GM12878 (cell line): ENCODE results near the gene AP1M2. TPM values are rescaled to one million over a fixed set of nuclear protein-coding genes. Genes with fewer than 3 reads are reported as not detected.

Experiments
- ATAC-seq: fragments of 200-7000 bp; cut with Tn5 transposase; 3 replicates; pipeline ENCODE4 v1.9.1; 2020; ENCODE audit warnings: mild to moderate bottlenecking, moderate library complexity
- BruUV-seq: library from RNA; stranded (reverse); fragments of 400-500 nt; replicated peaks from 2 replicates; lab custom pipeline; 2021; lab: Mats Ljungman, UMichigan
- CTCF ChIA-PET: fragments of 300-600 bp; sonication (Branson Sonifier 250); formaldehyde crosslinking; extraction: SDS; loops from one replicate; lab custom pipeline; 2021; ENCODE audit warnings: inconsistent platforms; lab: Yijun Ruan, JAX
- POLR2A ChIA-PET: fragments of 350-600 bp; formaldehyde crosslinking; extraction: SDS; loops from one replicate; lab custom pipeline; 2021; ENCODE audit warnings: inconsistent platforms; lab: Charles Lee
- RAD21 ChIA-PET: fragments of 300-600 bp; sonication (Branson Sonifier 250); formaldehyde crosslinking; loops from one replicate; lab custom pipeline; 2023; ENCODE audit warnings: antibody characterized with exemption; ENCODE audit not compliant: unreplicated experiment; lab: Charles Lee
- SMC1A ChIA-PET: fragments of 300-600 bp; sonication (Branson Sonifier 250); formaldehyde crosslinking; loops from one replicate; lab custom pipeline; 2023; ENCODE audit not compliant: unreplicated experiment, uncharacterized antibody; lab: Charles Lee
- DNase-seq: peaks from one replicate; pipeline ENCODE4 v3.0.0-alpha.2; 2011; ENCODE audit warnings: low read depth, low spot score
- FAIRE-seq: peaks from 3 replicates; lab custom pipeline; 2011; peaks lifted over from hg19 to GRCh38; lab: Jason Lieb, UNC
- H2AFZ ChIP-seq: 2 replicates; pipeline ENCODE4 v1.6.0; 2011; ENCODE audit warnings: low read depth, low read length, control low read depth; ENCODE audit not compliant: control insufficient read depth
- H3K27ac ChIP-seq: 2 replicates; pipeline ENCODE4 v1.5.1; 2011; ENCODE audit warnings: control low read depth; ENCODE audit not compliant: control insufficient read depth, insufficient read depth
- H3K27me3 ChIP-seq, 2 experiments: replicated peaks in 1 of 2; 2 replicates each; pipeline versions ENCODE4 v1.6.0 to v1.6.1; 2011; ENCODE audit warnings: low read length in 1 of 2; ENCODE audit not compliant: control insufficient read depth in 2 of 2, insufficient read depth in 2 of 2
- H3K36me3 ChIP-seq, 2 experiments: 2 replicates each; pipeline ENCODE4 v1.5.1; 2011; ENCODE audit warnings: low read length in 1 of 2; ENCODE audit not compliant: control insufficient read depth in 2 of 2, insufficient read depth in 2 of 2
- H3K4me1 ChIP-seq: 2 replicates; pipeline ENCODE4 v1.6.1; 2011; ENCODE audit warnings: mild to moderate bottlenecking, low read length, moderate library complexity, mixed read lengths; ENCODE audit not compliant: control insufficient read depth, insufficient read depth
- H3K4me2 ChIP-seq: 2 replicates; pipeline ENCODE4 v1.6.0; 2011; ENCODE audit warnings: control low read depth; ENCODE audit not compliant: control insufficient read depth, insufficient read depth
- H3K4me3 ChIP-seq: fragments of 200-600 bp; sonication (generic); 2 replicates; pipeline ENCODE4 v1.5.1; 2016
- H3K79me2 ChIP-seq: 2 replicates; pipeline ENCODE4 v1.6.0; 2011; ENCODE audit warnings: low read length; ENCODE audit not compliant: control insufficient read depth, insufficient read depth
- H3K9ac ChIP-seq: 2 replicates; pipeline ENCODE4 v1.8.0; 2011; ENCODE audit warnings: low read length, control low read depth, mixed read lengths; ENCODE audit not compliant: control insufficient read depth, insufficient read depth
- H3K9me3 ChIP-seq: replicated peaks from 3 replicates; pipeline ENCODE4 v1.5.1; 2011; ENCODE audit warnings: mild to moderate bottlenecking, low read length; ENCODE audit not compliant: control insufficient read depth, insufficient read depth
- H4K20me1 ChIP-seq: 2 replicates; pipeline ENCODE4 v1.6.0; 2011; ENCODE audit not compliant: control insufficient read depth, insufficient read depth
- BCL11A ChIP-seq: IDR thresholded peaks from 2 replicates; pipeline ENCODE4 v1.6.1; 2011; ENCODE audit warnings: low read depth, low read length
- CREB1 ChIP-seq: IDR thresholded peaks from 2 replicates; pipeline ENCODE4 v1.6.1; 2012; ENCODE audit warnings: low read depth, mild to moderate bottlenecking, inconsistent platforms
- IRF4 ChIP-seq: IDR thresholded peaks from 2 replicates; pipeline ENCODE4 v1.6.1; 2011; ENCODE audit warnings: low read depth, low read length
- MYC ChIP-seq: IDR thresholded peaks from 2 replicates; pipeline ENCODE4 v1.6.1; 2011; ENCODE audit warnings: mild to moderate bottlenecking, low read length, moderate library complexity, inconsistent platforms; ENCODE audit not compliant: insufficient read depth, insufficient replicate concordance, insufficient read length, severe bottlenecking
- RB1 ChIP-seq: fragments of 450-650 bp; formaldehyde crosslinking; IDR thresholded peaks from 2 replicates; pipeline ENCODE4 v1.6.1; 2017; ENCODE audit warnings: mild to moderate bottlenecking, borderline replicate concordance
- RELA ChIP-seq: fragments of 450-650 bp; IDR thresholded peaks from 2 replicates; pipeline ENCODE4 v1.8.0; 2014; ENCODE audit warnings: borderline replicate concordance; ENCODE audit not compliant: partially characterized antibody
- TBL1XR1 ChIP-seq: IDR thresholded peaks from 2 replicates; pipeline ENCODE4 v1.6.1; 2012; ENCODE audit warnings: low read depth, low read length, improper control_type of control experiment
- ZNF274 ChIP-seq: IDR thresholded peaks from one replicate; pipeline ENCODE4 v1.8.0; 2011; ENCODE audit not compliant: insufficient read length, insufficient read depth
- WGBS: methylation state at CpG from one replicate; pipeline ENCODE4 v1.1.6; 2016; ENCODE audit warnings: low lambda C conversion rate; ENCODE audit not compliant: insufficient replicate concordance, insufficient coverage; ENCODE audit errors: missing lambda C conversion rate; 5-methylcytosine and 5-hydroxymethylcytosine counted together
- in situ Hi-C: fragments of 300-500 bp; cut with MboI; formaldehyde crosslinking; loops from 9 replicates; pipeline ENCODE4 v1.14.3; 2018; ENCODE audit warnings: mixed read lengths
- intact Hi-C: fragments of 100-400 bp; cut with micrococcal nuclease; formaldehyde crosslinking; loops from one replicate; pipeline ENCODE4 v1.14.2; 2022; ENCODE audit not compliant: unreplicated experiment
- polyA plus RNA-seq, 11 experiments: library from polyadenylated mRNA; depleted of rRNA in 4 of 11; unstranded in 6 of 11; stranded (reverse) in 5 of 11; fragments of >200 nt; fragmentation: Nextera tagmentation in 4 of 11; fragmentation: Illumina TruSeq in 1 of 11; extraction: Ambion mirVana in 4 of 11; extraction: Trizol in 1 of 11; gene quantifications; 1 replicate in 1 of 11; 2 replicates in 10 of 11; pipeline versions ENCODE4 v1.2.1 to v1.2.3, GENCODE V29; 2011 to 2016; ENCODE audit warnings: inconsistent platforms in 2 of 11, missing spikeins in 2 of 11, low read depth in 1 of 11
- total RNA-seq, 4 experiments: library from RNA; depleted of rRNA in 3 of 4; stranded (reverse); fragments of >200 nt in 3 of 4; fragmentation: Illumina TruSeq in 1 of 4; extraction: Trizol in 1 of 4; gene quantifications; 2 replicates each; pipeline versions ENCODE4 v1.2.1 to v1.2.3, GENCODE V29; 2013 to 2021
- TF ChIP-seq, protein P1 (sequence below): IDR thresholded peaks from 2 replicates; pipeline ENCODE4 v1.6.1; 2011; ENCODE audit warnings: mild to moderate bottlenecking, low read depth, low read length, moderate library complexity; ENCODE audit not compliant: insufficient replicate concordance

Gene AP1M2
- total and polyA plus RNA-seq, 10 of the 15 experiments (the other 5 are each of a cell fraction or from before 2014, with no cell fraction given), result 0.72 TPM; not detected in 9

DNA sequence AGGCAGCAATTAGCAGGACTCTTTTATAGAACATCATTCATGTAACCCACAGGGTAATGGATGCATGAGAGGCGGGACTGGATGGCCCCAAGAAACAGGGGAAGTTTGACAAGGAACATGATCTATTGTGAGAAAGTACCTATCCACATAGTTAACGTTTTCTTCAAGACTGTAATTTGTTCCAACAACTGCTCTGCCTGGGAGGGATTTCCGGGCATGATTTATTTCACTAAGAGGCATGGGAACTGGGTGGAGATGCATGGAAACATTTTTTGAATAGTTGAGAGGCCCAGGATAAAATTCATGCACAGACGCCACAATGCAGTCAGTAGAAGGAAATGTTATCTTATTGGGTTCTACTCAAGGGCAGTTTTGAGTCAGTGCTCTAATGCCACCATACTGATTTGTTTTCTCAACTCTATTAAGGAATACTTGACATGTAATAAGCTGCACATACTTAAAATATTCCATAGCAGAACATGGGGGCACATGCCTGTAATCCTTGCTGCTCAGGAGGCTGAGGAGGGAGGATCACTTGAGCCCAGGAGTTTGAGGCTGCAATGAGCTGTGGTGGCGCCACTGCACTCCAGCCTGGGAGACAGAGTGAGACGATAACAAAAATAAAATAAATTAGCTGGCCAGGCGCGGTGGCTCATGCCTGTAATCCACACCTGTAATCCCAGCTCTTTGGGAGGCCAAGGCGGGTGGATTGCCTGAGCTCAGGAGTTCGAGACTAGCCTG is 53.3 kb downstream of the AP1M2 start:
- no peak overlapping the region for H3K4me2 ChIP-seq
- no peaks in the 10 kb centered on the region for H3K79me2 ChIP-seq
- H3K36me3 ChIP-seq, result no peaks in the 10 kb centered on the region
- DNase-seq, result no peak
- RAD21 ChIA-PET, result no interaction called here
- H3K27ac ChIP-seq, result no peak overlapping the region
- TF ChIP-seq MYC (no peak), ZNF274 (no peak), BCL11A (no peak), TBL1XR1 (no peak), IRF4 (no peak), RB1 (no peak), CREB1 (no peak), RELA (no peak)
- TF ChIP-seq, protein P1, sequence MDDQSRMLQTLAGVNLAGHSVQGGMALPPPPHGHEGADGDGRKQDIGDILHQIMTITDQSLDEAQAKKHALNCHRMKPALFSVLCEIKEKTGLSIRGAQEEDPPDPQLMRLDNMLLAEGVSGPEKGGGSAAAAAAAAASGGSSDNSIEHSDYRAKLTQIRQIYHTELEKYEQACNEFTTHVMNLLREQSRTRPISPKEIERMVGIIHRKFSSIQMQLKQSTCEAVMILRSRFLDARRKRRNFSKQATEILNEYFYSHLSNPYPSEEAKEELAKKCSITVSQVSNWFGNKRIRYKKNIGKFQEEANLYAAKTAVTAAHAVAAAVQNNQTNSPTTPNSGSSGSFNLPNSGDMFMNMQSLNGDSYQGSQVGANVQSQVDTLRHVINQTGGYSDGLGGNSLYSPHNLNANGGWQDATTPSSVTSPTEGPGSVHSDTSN, result no peak
- TF ChIP-seq, all 136 proteins: peak for 0
- Histone ChIP-seq H2AFZ (no peak overlapping the region), H3K4me3 (no peak overlapping the region), H3K9me3 (peaks cover 2% of the 10 kb centered on the region; the same call in 1 of the 3 replicates), H4K20me1 (no peaks in the 10 kb centered on the region), H3K4me1 (no peaks in the 10 kb centered on the region), H3K27me3 (no peaks in the 10 kb centered on the region), H3K9ac (no peak overlapping the region)
- no TSS peak for BruUV-seq
- in situ Hi-C loops, result no loop called here
- FAIRE-seq, result no peak
- intact Hi-C loops, result no loop called here
- CTCF ChIA-PET, result interaction anchor here (1.0 to 2.6 kb wide), 3 partner anchors 24 to 110 kb away, joined by 3 to 8 read pairs (median 5); no protein-coding TSS in a partner anchor
- POLR2A ChIA-PET, result interaction anchor here (0.6 to 1.1 kb wide), 3 partner anchors 9 to 22 kb away, joined by 3 to 9 read pairs (median 4); no protein-coding TSS in a partner anchor
- 39% methylated on average over 10 of the region's 10 CpGs for WGBS
- peak; percentile 29; the same call in 1 of the 3 replicates for ATAC-seq
- SMC1A ChIA-PET, result interaction anchor here (1.0 kb wide), 1 partner anchor 35 kb away, joined by 3 read pairs; no protein-coding TSS in a partner anchor
